Transverse colon (tissue), 4 donors: ENCODE data around the gene COL20A1. TPM values are rescaled to one million over a fixed set of nuclear protein-coding genes. Genes with fewer than 3 reads are reported as not detected.

Experiments
- DNase-seq: peaks from one replicate; pipeline ENCODE4 v3.0.0-alpha.2; 2019
- H3K27ac ChIP-seq, 4 donors: fragments of 200-600 bp; sonication (generic); 2 replicates each; pipeline ENCODE4 v1.5.1; 2016 to 2018; ENCODE audit warnings: inconsistent platforms in 4 of 4
- H3K27me3 ChIP-seq: fragments of 200-600 bp; sonication (generic); 2 replicates; pipeline ENCODE4 v1.5.1; 2017; ENCODE audit warnings: inconsistent platforms
- H3K36me3 ChIP-seq, 4 donors: fragments of 200-600 bp; sonication (generic); 2 replicates each; pipeline ENCODE4 v1.5.1; 2017 to 2019; ENCODE audit warnings: inconsistent platforms in 4 of 4
- H3K4me1 ChIP-seq, 4 donors: fragments of 200-600 bp; sonication (generic); 2 replicates each; pipeline ENCODE4 v1.5.1; 2017 to 2020; ENCODE audit warnings: inconsistent platforms in 4 of 4
- H3K4me3 ChIP-seq, 4 donors: fragments of 200-600 bp; sonication (generic); 1 replicate in 1 of 4; 2 replicates in 3 of 4; pipeline versions ENCODE4 v1.5.1 to v1.6.1; 2017 to 2019; ENCODE audit warnings: inconsistent platforms in 4 of 4
- H3K9me3 ChIP-seq, 2 donors: fragments of 200-600 bp; sonication (generic); 2 replicates each; pipeline ENCODE4 v1.5.1; 2017 to 2019; ENCODE audit warnings: inconsistent platforms in 2 of 2
- EP300 ChIP-seq: sonication (generic); formaldehyde crosslinking; IDR thresholded peaks from one replicate; pipeline ENCODE4 v1.6.1; 2017; ENCODE audit warnings: antibody characterized with exemption, low read depth
- POLR2A ChIP-seq: fragments of 450-650 bp; IDR thresholded peaks from one replicate; pipeline ENCODE4 v1.6.1; 2016; ENCODE audit warnings: antibody characterized with exemption, mild to moderate bottlenecking, moderate library complexity
- POLR2AphosphoS5 ChIP-seq, 3 donors: sonication (generic); formaldehyde crosslinking; IDR thresholded peaks; one replicate each; pipeline ENCODE4 v1.6.1; 2016; ENCODE audit warnings: antibody characterized with exemption in 3 of 3
- WGBS, 2 donors: methylation state at CpG; one replicate each; pipeline ENCODE4 v1.1.5; 2018; ENCODE audit warnings: low coverage in 1 of 2; 5-methylcytosine and 5-hydroxymethylcytosine counted together
- in situ Hi-C, 4 donors: fragments of 200-750 bp; cut with MboI; loops; one replicate each; pipeline versions ENCODE4 v1.15.0 to v1.15.1; 2017; ENCODE audit warnings: low sequenced_read_pairs in 3 of 4, low pct_ligation_motif_present in 1 of 4, low pct_unique_long_range_greater_than_20kb in 1 of 4
- intact Hi-C: fragments of 100-400 bp; cut with DNase I; formaldehyde crosslinking; loops from one replicate; pipeline ENCODE4 v1.15.1; 2023; ENCODE audit warnings: low total_unique reads
- total RNA-seq, 4 donors: library from RNA; depleted of rRNA; stranded (reverse); fragments of >200 nt; gene quantifications; one replicate each; pipeline ENCODE4 v1.1.0, GENCODE V29; 2016
- TF ChIP-seq, protein P1 (sequence below), 5 experiments: fragments of 200-600 bp in 3 of 5; fragments of 450-650 bp in 2 of 5; sonication (generic) in 3 of 5; IDR thresholded peaks; 1 replicate in 2 of 5; 2 replicates in 3 of 5; pipeline ENCODE4 v1.5.1; 2016 to 2017; ENCODE audit warnings: antibody characterized with exemption in 5 of 5, inconsistent platforms in 3 of 5, mild to moderate bottlenecking in 2 of 5, moderate library complexity in 1 of 5

The COL20A1 gene
- total RNA-seq, 4 donors from 2014 or later, result 43.8 TPM; not detected in 3

GRCh38 chr20:63348828-63349515 lies 56.0 kb downstream of the COL20A1 start:
- in situ Hi-C loops, result no loop called here
- no peak for DNase-seq

DNA sequence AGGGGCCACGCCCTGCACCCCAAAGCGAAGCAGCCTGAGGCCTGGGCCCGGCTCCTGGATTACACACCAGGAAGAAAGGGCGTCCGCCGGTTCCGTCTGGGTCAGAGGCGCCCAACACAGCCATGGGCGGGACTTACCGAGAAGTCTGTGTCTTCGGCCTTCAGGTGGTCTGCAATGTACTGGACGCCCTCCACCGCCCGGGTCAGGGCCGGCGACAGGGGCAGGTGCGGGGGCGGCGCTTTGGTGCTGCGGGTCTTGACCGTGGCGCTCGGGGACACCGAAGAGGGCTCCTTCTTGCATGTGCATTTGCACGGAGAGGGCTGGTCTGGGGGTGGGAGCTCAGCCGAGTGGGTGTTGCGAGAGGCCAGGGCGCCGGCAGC lies 56.5 kb downstream of the COL20A1 start:
- DNase-seq, result no peak
- intact Hi-C loops, result no loop called here
- no peaks in the 10 kb centered on the region for H3K36me3 ChIP-seq
- no peak overlapping the region for H3K4me3 ChIP-seq
- 91% methylated on average over 28 of the region's 29 CpGs; no CpG with 5 or more reads in 1 of the 2 donors for WGBS, 2 donors
- in situ Hi-C loops, result no loop called here
- no peak overlapping the region for H3K27ac ChIP-seq
- peaks cover 11% of the 10 kb centered on the region for H3K27me3 ChIP-seq
- H3K4me1 ChIP-seq, result peaks cover 0 to 3% (median 0%) of the 10 kb centered on the region in 4 donors
- H3K9me3 ChIP-seq, result no peaks in the 10 kb centered on the region
- TF ChIP-seq POLR2AphosphoS5 (IDR thresholded peaks at IDR 0.05) (no peak), POLR2A (no peak), EP300 (no peak)
- TF ChIP-seq, protein P1, sequence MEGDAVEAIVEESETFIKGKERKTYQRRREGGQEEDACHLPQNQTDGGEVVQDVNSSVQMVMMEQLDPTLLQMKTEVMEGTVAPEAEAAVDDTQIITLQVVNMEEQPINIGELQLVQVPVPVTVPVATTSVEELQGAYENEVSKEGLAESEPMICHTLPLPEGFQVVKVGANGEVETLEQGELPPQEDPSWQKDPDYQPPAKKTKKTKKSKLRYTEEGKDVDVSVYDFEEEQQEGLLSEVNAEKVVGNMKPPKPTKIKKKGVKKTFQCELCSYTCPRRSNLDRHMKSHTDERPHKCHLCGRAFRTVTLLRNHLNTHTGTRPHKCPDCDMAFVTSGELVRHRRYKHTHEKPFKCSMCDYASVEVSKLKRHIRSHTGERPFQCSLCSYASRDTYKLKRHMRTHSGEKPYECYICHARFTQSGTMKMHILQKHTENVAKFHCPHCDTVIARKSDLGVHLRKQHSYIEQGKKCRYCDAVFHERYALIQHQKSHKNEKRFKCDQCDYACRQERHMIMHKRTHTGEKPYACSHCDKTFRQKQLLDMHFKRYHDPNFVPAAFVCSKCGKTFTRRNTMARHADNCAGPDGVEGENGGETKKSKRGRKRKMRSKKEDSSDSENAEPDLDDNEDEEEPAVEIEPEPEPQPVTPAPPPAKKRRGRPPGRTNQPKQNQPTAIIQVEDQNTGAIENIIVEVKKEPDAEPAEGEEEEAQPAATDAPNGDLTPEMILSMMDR (IDR thresholded peaks at IDR 0.05), result no peak

More at GRCh38 chr20:63348828-63349515, 56.0 kb downstream of the COL20A1 start:
- no peak overlapping the region for H3K27ac ChIP-seq
- H3K4me3 ChIP-seq, result no peak overlapping the region
- H3K27me3 ChIP-seq, result peaks cover 11% of the 10 kb centered on the region
- intact Hi-C loops, result no loop called here
- 96% methylated on average over 27 of the region's 29 CpGs; no CpG with 5 or more reads in 1 of the 2 donors for WGBS, 2 donors
- no peaks in the 10 kb centered on the region for H3K36me3 ChIP-seq
- peaks cover 0 to 3% (median 0%) of the 10 kb centered on the region in 4 donors for H3K4me1 ChIP-seq
- H3K9me3 ChIP-seq, result no peaks in the 10 kb centered on the region
- no peak for TF ChIP-seq POLR2AphosphoS5 (IDR thresholded peaks at IDR 0.05)

DNA sequence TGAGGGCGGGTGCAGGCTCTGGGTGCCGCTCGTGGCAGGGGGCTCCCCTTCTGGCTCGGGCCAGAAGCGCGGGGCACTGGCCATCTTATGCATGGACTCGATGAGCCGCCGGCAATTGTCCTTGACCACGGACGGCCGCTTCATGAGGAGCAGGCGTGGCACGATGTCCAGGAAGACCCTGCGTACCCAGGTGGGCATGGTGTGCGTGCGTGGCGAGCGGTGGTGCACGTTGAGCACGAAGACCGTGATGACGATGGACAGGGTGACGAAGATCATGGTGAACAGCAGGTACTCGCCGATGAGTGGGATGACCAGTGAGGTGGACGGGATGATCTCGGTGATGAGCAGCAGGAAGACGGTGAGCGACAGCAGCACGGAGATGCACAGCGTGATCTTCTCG lies 57.2 kb downstream of the COL20A1 start:
- WGBS, 2 donors, result 94 to 96% methylated on average over 10 to 32 of the region's 33 CpGs
- in situ Hi-C loops, result no loop called here
- Histone ChIP-seq H3K4me3 (no peak overlapping the region), H3K27ac (no peak overlapping the region), H3K27me3 (peaks cover 11% of the 10 kb centered on the region), H3K36me3 (no peaks in the 10 kb centered on the region), H3K4me1 (peaks cover 0 to 3% (median 0%) of the 10 kb centered on the region in 4 donors), H3K9me3 (no peaks in the 10 kb centered on the region)
- DNase-seq, result no peak
- intact Hi-C loops, result no loop called here
- TF ChIP-seq POLR2AphosphoS5 (IDR thresholded peaks at IDR 0.05) (no peak), EP300 (no peak)

- 69 to 85% methylated on average over 18 to 46 of the region's 46 CpGs for WGBS, 2 donors
- DNase-seq, result no peak
- in situ Hi-C loops, result no loop called here
- H3K27ac ChIP-seq, result no peak overlapping the region
- H3K27me3 ChIP-seq, result peaks cover 7% of the 10 kb centered on the region
- no peaks in the 10 kb centered on the region for H3K36me3 ChIP-seq
- no peaks in the 10 kb centered on the region for H3K9me3 ChIP-seq
- intact Hi-C loops, result no loop called here
- no peak overlapping the region for H3K4me3 ChIP-seq
- no peak for TF ChIP-seq EP300
- no peak for TF ChIP-seq POLR2A
- TF ChIP-seq POLR2AphosphoS5 (IDR thresholded peaks at IDR 0.05), result no peak
- TF ChIP-seq, protein P1 (IDR thresholded peaks at IDR 0.05), result no peak
- H3K4me1 ChIP-seq, result peaks cover 0 to 3% (median 0%) of the 10 kb centered on the region in 4 donors
Measured at GRCh38 chr20:63350597-63351325, 57.8 kb downstream of the COL20A1 start.

GRCh38 chr20:63351326-63351700 lies 58.3 kb downstream of the COL20A1 start:
- 85 to 100% methylated on average over 3 to 11 of the region's 12 CpGs for WGBS, 2 donors
- intact Hi-C loops, result no loop called here
- H3K4me1 ChIP-seq, result peaks cover 0 to 3% (median 0%) of the 10 kb centered on the region in 4 donors
- no peaks in the 10 kb centered on the region for H3K36me3 ChIP-seq
- H3K4me3 ChIP-seq, result no peak overlapping the region
- no peak for TF ChIP-seq EP300
- H3K9me3 ChIP-seq, result no peaks in the 10 kb centered on the region
- in situ Hi-C loops, result no loop called here
- H3K27me3 ChIP-seq, result peaks cover 6% of the 10 kb centered on the region
- no peak overlapping the region for H3K27ac ChIP-seq
- DNase-seq, result no peak
